Airway epithelial cell (primary cell): ENCODE data around the gene ALDH6A1. TPM values are rescaled to one million over a fixed set of nuclear protein-coding genes. Genes with fewer than 3 reads are reported as not detected.

Experiments
- total RNA-seq: library from RNA; depleted of rRNA; stranded (reverse); fragments of >200 nt; gene quantifications from 2 replicates; pipeline ENCODE4 v1.2.3, GENCODE V29; 2015

ALDH6A1 gene
- 4.5 and 9.0 TPM in 2 replicates for total RNA-seq

DNA sequence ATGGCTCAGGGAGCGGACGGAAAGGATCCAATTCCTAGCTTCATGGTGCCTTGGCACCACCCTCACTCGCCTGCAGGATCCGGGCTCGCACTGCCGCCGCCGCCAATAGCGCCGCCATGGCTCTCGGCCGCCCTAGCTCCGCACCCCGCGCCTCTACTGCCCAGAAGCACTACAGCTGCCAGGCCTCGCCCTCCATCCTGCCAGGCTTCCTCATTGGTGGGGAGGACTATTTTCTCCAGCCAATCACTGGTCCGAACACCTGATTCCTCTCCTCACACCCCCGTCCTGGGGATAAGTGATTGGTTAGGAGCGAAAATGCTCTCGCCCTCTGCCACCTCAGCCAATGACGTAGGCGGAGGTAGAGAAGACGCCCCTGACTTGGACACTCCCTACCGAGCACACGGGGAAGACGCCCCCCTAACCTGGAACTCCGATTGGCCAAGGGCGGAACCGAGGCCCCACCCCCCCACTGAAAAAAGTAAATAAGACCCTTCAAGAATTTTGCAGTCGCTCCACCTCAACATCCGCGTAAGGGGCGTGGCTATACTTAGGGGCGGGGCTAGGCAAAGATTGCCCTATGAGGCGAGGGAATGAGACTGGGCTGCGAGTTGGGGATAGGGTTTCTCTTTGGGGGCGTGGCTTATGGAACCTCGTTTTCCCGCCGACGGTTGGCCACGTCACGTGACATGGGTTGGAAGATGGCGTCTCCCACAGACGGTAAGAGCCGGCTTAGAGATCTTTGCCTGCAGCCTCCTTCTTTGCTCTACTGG is at the start of gene ALDH6A1, which contains the start of gene LIN52:
Gene ALDH6A1, minus strand, starts transcription at position 177 of the 770 bp plus-strand sequence. Its CDS starts 59 bp downstream, at position 118.
Gene LIN52, plus strand, starts transcription at position 680 of the 770 bp plus-strand sequence. Its CDS starts 19 bp downstream, at position 699.

DNA sequence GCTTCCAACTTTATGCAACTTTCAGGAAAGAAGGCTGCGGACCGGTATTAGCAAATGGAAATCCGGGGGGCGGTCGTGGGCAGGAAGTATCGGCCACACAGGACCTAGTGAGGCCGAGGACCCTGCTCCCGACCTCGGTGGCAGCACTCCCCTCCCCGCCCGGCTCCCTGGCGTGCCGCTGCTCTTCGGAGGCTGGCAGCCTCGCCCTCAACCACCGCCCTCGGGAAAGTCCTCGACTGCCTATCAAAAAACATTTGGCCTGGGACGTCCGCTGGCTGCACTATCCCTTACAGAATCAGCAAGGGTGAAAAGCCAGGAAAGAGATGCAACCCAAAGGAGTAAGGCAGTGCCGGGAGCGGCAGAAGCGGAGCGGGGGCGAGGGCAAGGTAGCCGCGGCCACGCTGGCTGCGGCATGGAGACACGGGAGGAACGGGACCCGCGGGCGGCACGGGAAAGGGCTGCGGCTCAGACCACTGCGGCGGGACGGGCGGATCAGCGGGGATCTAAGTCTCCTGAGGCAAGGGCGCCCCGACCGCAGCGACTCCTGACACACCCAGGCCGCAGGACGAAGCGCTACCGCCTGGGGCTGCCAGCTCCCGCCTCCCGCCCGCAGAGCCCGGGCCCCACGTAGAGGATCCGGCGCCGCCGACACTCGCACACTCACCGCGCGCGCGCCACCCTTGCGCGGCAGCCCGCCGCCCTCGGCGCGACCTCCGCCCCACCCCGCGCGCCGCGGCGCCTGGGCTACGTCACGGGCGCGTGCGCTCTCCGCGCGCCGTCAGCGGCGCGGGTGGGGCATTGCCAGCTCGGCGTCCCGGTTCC is 65.5 kb downstream of the ALDH6A1 start, which contains the start of the genes BBOF1 and ENTPD5:
Gene BBOF1, plus strand, starts transcription at position 764 of the 822 bp plus-strand sequence. CDS start 130 bp downstream, outside the sequence.
Gene ENTPD5, minus strand, starts transcription at position 703 of the 822 bp plus-strand sequence. CDS start 31,186 bp downstream, outside the sequence.

Other genes starting within 250 kb of the ALDH6A1 start
- gene PTGR2, start 232.6 kb downstream of the ALDH6A1 start, total RNA-seq: 8.9 and 19.2 TPM in 2 replicates
- gene ZNF410, start 197.6 kb downstream of the ALDH6A1 start, total RNA-seq: 24.2 and 36.1 TPM in 2 replicates
- gene FAM161B, start 134.4 kb downstream of the ALDH6A1 start, total RNA-seq: 0.79 and 1.3 TPM in 2 replicates
- 10.8 and 26.3 TPM in 2 replicates for gene COQ6, start 134.2 kb downstream of the ALDH6A1 start, total RNA-seq
- gene ENTPD5, start 65.2 kb downstream of the ALDH6A1 start, total RNA-seq: 7.4 and 7.5 TPM in 2 replicates
- 0.84 and 2.7 TPM in 2 replicates for gene BBOF1, start 65.1 kb downstream of the ALDH6A1 start, total RNA-seq
- 4.3 and 4.4 TPM in 2 replicates for gene LIN52, start 503 bp upstream of the ALDH6A1 start, total RNA-seq
- gene VSX2, start 155.0 kb upstream of the ALDH6A1 start, total RNA-seq: not detected in 2 replicates
- 18.1 and 25.5 TPM in 2 replicates for gene ABCD4, start 218.5 kb upstream of the ALDH6A1 start, total RNA-seq